HG03045 (cell line): ENCODE results near the gene ZNF292.
"Not testable (repeated sequence)": the region's sequence is repeated elsewhere in the genome, so short reads cannot be mapped to it uniquely, and the experiment has no call there.

ENCODE experiments used
- ATAC-seq: cut with Tn5 transposase; IDR thresholded peaks from one replicate; pipeline ENCODE4 v1.9.1; 2021; ENCODE audit warnings: mild to moderate bottlenecking, moderate library complexity; ENCODE audit not compliant: unreplicated experiment

The ZNF292 gene

GRCh38 chr6:87209812-87210211 lies 54.4 kb downstream of the ZNF292 start:
- no peak for ATAC-seq

GRCh38 chr6:87210979-87211378 lies 55.6 kb downstream of the ZNF292 start:
- ATAC-seq = peak; percentile 95

GRCh38 chr6:87212596-87212995 lies 57.2 kb downstream of the ZNF292 start:
- ATAC-seq = no peak

- ATAC-seq = no peak
Observed at GRCh38 chr6:87213364-87213763, 58.0 kb downstream of the ZNF292 start.

- ATAC-seq = no peak
Observed at GRCh38 chr6:87214831-87215230, 59.5 kb downstream of the ZNF292 start.

GRCh38 chr6:87220997-87221396 lies 65.6 kb downstream of the ZNF292 start:
- ATAC-seq = no peak

- no peak for ATAC-seq
Observed at GRCh38 chr6:87222676-87223075, 67.3 kb downstream of the ZNF292 start.

- no peak for ATAC-seq
Observed at GRCh38 chr6:87224971-87225370, 69.6 kb downstream of the ZNF292 start.

GRCh38 chr6:87225511-87225910 lies 70.1 kb downstream of the ZNF292 start:
- no peak for ATAC-seq

- ATAC-seq = no peak
Observed at GRCh38 chr6:87225937-87226336, 70.6 kb downstream of the ZNF292 start.

- ATAC-seq = no peak
Observed at GRCh38 chr6:87230801-87231200, 75.4 kb downstream of the ZNF292 start.

- ATAC-seq = no peak
Observed at GRCh38 chr6:87237804-87238203, 82.4 kb downstream of the ZNF292 start.

GRCh38 chr6:87239098-87239635 lies 83.8 kb downstream of the ZNF292 start:
- not testable (repeated sequence) for ATAC-seq

GRCh38 chr6:87241304-87241703 lies 85.9 kb downstream of the ZNF292 start:
- ATAC-seq = no peak

GRCh38 chr6:87242311-87242710 lies 86.9 kb downstream of the ZNF292 start:
- no peak for ATAC-seq

GRCh38 chr6:87243812-87244211 lies 88.4 kb downstream of the ZNF292 start:
- no peak for ATAC-seq

- ATAC-seq = no peak
Observed at GRCh38 chr6:87244380-87244779, 89.0 kb downstream of the ZNF292 start.

- no peak for ATAC-seq
Observed at GRCh38 chr6:87250019-87250418, 94.7 kb downstream of the ZNF292 start.

- ATAC-seq = no peak
Observed at GRCh38 chr6:87251225-87251624, 95.9 kb downstream of the ZNF292 start.

- no peak for ATAC-seq
Observed at GRCh38 chr6:87251725-87252124, 96.4 kb downstream of the ZNF292 start.

GRCh38 chr6:87257046-87257445 lies 101.7 kb downstream of the ZNF292 start:
- ATAC-seq = no peak

GRCh38 chr6:87257565-87257964 lies 102.2 kb downstream of the ZNF292 start:
- ATAC-seq = no peak

- ATAC-seq = no peak
Observed at GRCh38 chr6:87257975-87258374, 102.6 kb downstream of the ZNF292 start.
